GM21528 (cell line): ENCODE results near the gene DOCK6.

Experiments used
- ATAC-seq: cut with Tn5 transposase; IDR thresholded peaks from one replicate; pipeline ENCODE4 v1.9.1; 2021; ENCODE audit warnings: mild to moderate bottlenecking, moderate library complexity; ENCODE audit not compliant: unreplicated experiment, low FRiP score

The DOCK6 gene

DNA sequence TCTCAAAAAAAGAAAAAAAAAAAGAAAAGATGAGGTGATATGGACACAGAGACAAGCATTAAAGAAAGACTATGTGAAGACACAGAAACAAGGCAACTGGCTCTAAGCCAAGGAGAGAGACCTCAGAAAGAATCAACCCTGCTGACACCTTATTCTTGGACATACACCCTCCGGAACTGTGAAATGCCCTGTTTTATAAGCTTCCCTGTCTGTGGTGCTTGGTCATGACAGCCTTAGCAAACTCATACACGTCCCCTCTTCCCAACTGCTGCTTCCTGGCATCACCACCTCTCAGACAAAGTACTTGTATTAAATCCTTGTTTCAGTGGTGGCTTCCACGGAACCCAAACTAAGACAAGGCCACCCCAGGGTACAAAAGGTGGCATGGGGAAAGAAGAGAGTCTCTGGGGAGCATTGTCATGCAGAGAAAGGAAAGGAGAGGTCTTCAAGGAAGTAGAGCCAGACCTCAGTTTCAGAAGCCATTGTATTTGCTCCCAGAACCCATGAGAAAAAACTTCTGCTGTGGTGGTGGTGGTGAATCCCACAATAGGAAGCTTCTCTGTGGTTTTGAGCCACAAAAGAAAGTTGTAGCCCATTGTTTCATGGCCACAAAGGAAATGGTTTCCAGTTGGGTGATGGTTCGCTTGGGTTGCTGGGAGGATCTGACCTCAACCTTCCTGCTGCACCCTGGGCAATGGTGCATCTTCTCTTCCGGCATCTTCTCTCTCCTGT is 17.3 kb upstream of the DOCK6 start:
- no peak for ATAC-seq

DNA sequence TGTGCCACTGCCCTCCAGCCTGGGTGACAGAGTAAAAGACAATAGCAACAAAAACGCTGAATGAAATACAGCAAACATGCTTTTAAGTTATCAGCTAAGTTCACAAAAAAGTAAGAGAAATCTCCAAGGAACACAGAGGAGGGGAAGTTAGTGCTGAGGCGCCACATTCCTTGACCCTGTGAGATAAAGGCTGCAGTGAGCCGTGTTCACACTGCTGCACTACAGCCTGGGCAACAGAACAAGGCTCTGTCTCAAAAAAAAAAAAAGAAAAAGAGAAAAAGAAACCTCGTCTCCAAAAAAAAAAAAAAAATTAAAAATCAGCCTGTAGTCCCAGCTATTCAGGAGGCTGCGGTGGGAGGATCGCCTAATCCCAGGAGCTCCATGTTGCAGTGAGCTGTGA is 16.3 kb upstream of the DOCK6 start:
- ATAC-seq = no peak

DNA sequence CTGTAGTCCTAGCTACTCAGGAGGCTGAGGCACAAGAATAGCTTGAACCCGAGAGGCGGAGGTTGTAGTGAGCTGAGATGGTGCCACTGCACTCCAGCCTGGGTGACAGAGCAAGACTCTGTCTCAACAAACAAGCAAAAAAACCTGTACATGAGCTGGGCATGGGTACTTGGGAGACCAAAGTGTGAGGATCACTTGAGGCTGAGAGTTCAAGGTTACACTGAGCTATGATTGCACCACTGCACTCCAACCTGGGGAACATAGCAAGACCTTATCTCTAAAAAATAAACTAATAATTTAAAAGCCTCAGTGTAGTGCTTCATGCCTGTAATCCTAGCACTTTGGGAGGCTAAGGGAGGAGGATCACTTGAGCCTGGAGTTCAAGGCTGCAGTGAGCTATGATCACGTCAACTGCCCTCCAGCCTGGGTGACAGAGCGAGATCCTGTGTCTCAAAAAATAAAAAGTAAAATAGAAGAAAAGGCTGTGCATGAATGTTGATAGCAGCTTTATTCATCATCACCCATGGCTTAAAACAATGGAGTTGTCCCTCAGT is 12.3 kb upstream of the DOCK6 start:
- ATAC-seq = no peak

DNA sequence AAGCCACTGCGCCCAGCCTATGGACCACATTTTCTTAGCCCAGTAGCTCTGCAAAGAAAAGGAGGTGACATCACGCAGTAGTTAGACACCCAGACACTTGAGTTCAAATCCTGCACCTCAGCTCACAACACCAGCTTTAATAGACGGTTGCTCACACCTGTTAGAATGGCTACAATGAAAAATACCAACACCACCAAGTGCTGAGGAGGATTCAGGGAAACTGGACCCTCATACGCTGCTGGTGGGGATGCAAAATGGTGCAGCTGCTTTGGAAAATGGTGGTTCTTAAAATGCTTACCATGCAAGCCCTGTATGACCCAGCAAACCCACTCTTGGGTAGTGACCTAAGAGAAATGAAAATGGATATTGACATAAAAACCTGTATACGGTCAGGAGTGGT is 11.7 kb upstream of the DOCK6 start:
- no peak for ATAC-seq

- no peak for ATAC-seq
Measured at GRCh38 chr19:11273296-11273695, 11.0 kb upstream of the DOCK6 start.

- ATAC-seq = no peak
Measured at GRCh38 chr19:11269408-11269807, 7.1 kb upstream of the DOCK6 start.

- no peak for ATAC-seq
Measured at GRCh38 chr19:11268783-11269267, 6.5 kb upstream of the DOCK6 start.

GRCh38 chr19:11267316-11268085 is 5.2 kb upstream of the DOCK6 start:
- ATAC-seq = no peak

GRCh38 chr19:11265785-11266236 is 3.5 kb upstream of the DOCK6 start:
- ATAC-seq = no peak

DNA sequence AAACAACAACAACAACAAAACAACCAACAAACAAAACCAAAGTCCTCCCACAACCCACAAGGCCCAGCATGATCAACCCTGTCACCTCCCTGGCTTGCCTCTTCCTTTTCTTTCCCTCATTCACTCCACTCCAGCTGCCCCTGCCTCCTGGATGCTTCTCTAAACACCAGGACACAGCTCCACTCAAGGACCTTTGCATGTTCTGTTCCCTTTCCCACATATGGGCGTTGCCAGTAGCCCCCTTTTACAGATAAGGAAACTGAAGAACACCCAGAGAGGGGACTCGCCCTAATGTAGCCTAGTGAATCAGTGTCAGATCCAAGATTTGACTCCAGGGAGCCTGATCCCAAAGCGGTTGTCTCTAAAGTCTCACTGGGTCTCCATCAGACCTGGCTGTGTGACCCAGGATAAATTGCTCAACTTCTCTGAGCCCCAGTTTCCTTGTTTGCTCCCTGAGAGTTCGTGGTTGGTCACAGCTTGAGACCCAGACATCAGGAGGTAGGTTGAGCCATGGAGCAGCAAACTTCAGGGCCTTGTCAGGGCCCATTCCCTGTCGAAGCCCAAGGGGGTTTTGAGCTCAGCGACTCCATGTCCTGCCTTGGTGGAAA is 3.0 kb upstream of the DOCK6 start:
- no peak for ATAC-seq

- ATAC-seq = no peak
Measured at GRCh38 chr19:11264452-11265176, 2.3 kb upstream of the DOCK6 start.

GRCh38 chr19:11263726-11264125 is 1.4 kb upstream of the DOCK6 start:
- ATAC-seq = no peak

- no peak for ATAC-seq
Measured at GRCh38 chr19:11261431-11261970, 823 bp downstream of the DOCK6 start.

- no peak for ATAC-seq
Measured at GRCh38 chr19:11260996-11261395, 1.3 kb downstream of the DOCK6 start.

DNA sequence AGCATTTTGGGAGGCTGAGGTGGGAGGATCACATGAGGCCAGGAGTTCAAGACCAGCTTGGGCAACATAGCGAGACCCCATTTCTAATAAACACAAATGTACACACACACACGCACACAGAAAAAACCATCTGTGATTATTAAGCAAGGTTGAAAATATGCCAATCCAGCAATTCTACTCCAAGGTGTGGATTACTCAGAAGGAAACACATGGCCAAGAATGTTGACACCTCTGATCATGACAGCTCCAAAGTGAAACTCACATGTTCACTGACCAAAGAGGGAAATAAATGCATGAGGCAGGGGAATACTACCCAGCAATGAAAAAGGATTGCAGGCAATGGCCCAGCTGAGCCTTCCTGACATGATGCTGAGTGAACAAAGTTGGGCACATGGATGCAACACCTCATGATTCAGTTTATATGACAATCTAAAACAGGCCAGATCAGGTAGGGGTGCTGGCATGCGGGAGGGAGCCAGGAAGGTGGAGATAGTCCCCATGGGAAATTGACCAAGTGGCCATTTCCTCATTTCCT is 4.4 kb downstream of the DOCK6 start:
- no peak for ATAC-seq

DNA sequence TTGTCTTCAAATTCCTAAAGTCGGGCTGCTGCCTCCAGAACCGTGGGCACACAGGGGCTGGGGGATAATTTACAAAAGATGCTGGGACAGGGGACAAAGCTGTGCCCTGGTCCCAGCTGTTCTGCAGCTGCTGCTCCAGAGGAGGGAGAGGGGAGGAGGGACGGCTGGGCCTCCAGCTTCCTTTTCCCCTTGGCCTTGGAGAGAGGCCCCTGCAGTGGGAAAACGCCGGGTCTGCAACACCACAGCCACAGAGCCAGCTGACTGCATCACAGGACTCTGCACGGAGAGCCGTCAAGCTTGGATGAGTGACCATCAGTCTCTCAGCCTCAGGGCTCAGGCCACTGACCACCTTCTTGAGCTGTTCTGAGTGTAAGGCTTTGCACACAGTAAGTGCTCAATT is 6.1 kb downstream of the DOCK6 start:
- no peak for ATAC-seq

- no peak for ATAC-seq
Measured at GRCh38 chr19:11254666-11255065, 7.7 kb downstream of the DOCK6 start.

- ATAC-seq = no peak
Measured at GRCh38 chr19:11252665-11253355, 9.5 kb downstream of the DOCK6 start.

- ATAC-seq = no peak
Measured at GRCh38 chr19:11251650-11252314, 10.5 kb downstream of the DOCK6 start.
